GM12891 (cell line): Measurements from ENCODE around the gene ADAMTS19.
"Not testable (repeated sequence)": the region's sequence is repeated elsewhere in the genome, so short reads cannot be mapped to it uniquely, and the experiment has no call there.

Source experiments
- DNase-seq: peaks from one replicate; pipeline ENCODE4 v3.0.0; 2011; ENCODE audit warnings: low spot score; ENCODE audit not compliant: insufficient read length
- FAIRE-seq: peaks from 2 replicates; lab custom pipeline; 2011; peaks lifted over from hg19 to GRCh38; lab: Jason Lieb, UNC
- PAX5 ChIP-seq: IDR thresholded peaks from 2 replicates; pipeline ENCODE4 v1.6.1; 2011; ENCODE audit warnings: low read length, moderate library complexity, mild to moderate bottlenecking; ENCODE audit not compliant: insufficient read depth, severe bottlenecking
- POLR2A ChIP-seq: IDR thresholded peaks from 2 replicates; pipeline ENCODE4 v1.6.1; 2011; ENCODE audit warnings: low read depth, low read length, control low read depth
- POLR2AphosphoS5 ChIP-seq: IDR thresholded peaks from 2 replicates; pipeline ENCODE4 v1.6.1; 2011; ENCODE audit warnings: low read depth, low read length, control low read depth
- POU2F2 ChIP-seq: IDR thresholded peaks from 2 replicates; pipeline ENCODE4 v1.6.1; 2011; ENCODE audit warnings: low read depth, mild to moderate bottlenecking, control low read depth, low read length, moderate library complexity
- SPI1 ChIP-seq: IDR thresholded peaks from 2 replicates; pipeline ENCODE4 v1.6.1; 2011; ENCODE audit warnings: low read depth, low read length, control low read depth
- TAF1 ChIP-seq: IDR thresholded peaks from 2 replicates; pipeline ENCODE4 v1.6.1; 2011; ENCODE audit warnings: low read depth, low read length, control low read depth

The ADAMTS19 gene

GRCh38 chr5:129569295-129569694 lies 109.2 kb downstream of the ADAMTS19 start:
- no peak for FAIRE-seq
- DNase-seq: no peak
- TF ChIP-seq PAX5: no peak
- TF ChIP-seq POLR2A: no peak
- no peak for TF ChIP-seq POLR2AphosphoS5
- TF ChIP-seq TAF1: no peak
- TF ChIP-seq POU2F2: no peak
- no peak for TF ChIP-seq SPI1

GRCh38 chr5:129572060-129572459 lies 112.0 kb downstream of the ADAMTS19 start:
- TF ChIP-seq POLR2AphosphoS5 (no peak), TAF1 (no peak), POU2F2 (no peak), POLR2A (no peak), SPI1 (no peak), PAX5 (no peak)
- FAIRE-seq (no peak), DNase-seq (no peak)

- DNase-seq, FAIRE-seq: not testable (repeated sequence)
Measured at GRCh38 chr5:129584496-129584895, 124.4 kb downstream of the ADAMTS19 start.

- FAIRE-seq (no peak), DNase-seq (no peak)
- TF ChIP-seq TAF1: no peak
- TF ChIP-seq SPI1: no peak
- no peak for TF ChIP-seq POLR2AphosphoS5
- TF ChIP-seq POU2F2: no peak
- no peak for TF ChIP-seq PAX5
- no peak for TF ChIP-seq POLR2A
Measured at GRCh38 chr5:129591508-129592160, 131.5 kb downstream of the ADAMTS19 start.

GRCh38 chr5:129593525-129593924 lies 133.4 kb downstream of the ADAMTS19 start:
- no peak for FAIRE-seq
- DNase-seq: no peak
- TF ChIP-seq POU2F2: no peak
- no peak for TF ChIP-seq PAX5
- no peak for TF ChIP-seq POLR2A
- no peak for TF ChIP-seq TAF1
- no peak for TF ChIP-seq SPI1
- TF ChIP-seq POLR2AphosphoS5: no peak

GRCh38 chr5:129601576-129601975 lies 141.5 kb downstream of the ADAMTS19 start:
- DNase-seq: no peak
- no peak for TF ChIP-seq POU2F2
- FAIRE-seq: no peak

GRCh38 chr5:129608350-129608749 lies 148.3 kb downstream of the ADAMTS19 start:
- FAIRE-seq: no peak
- no peak for DNase-seq
- TF ChIP-seq SPI1 (no peak), POLR2A (no peak)

- FAIRE-seq: no peak
- TF ChIP-seq POLR2AphosphoS5 (no peak), SPI1 (no peak), PAX5 (no peak)
- no peak for DNase-seq
Measured at GRCh38 chr5:129609710-129610109, 149.6 kb downstream of the ADAMTS19 start.

GRCh38 chr5:129616517-129616916 lies 156.4 kb downstream of the ADAMTS19 start:
- no peak for FAIRE-seq
- TF ChIP-seq POU2F2 (no peak), TAF1 (no peak), PAX5 (no peak), POLR2AphosphoS5 (no peak), POLR2A (no peak), SPI1 (no peak)
- DNase-seq: no peak

GRCh38 chr5:129617206-129617605 lies 157.1 kb downstream of the ADAMTS19 start:
- no peak for TF ChIP-seq SPI1
- no peak for TF ChIP-seq POLR2AphosphoS5
- TF ChIP-seq POU2F2: no peak
- no peak for TF ChIP-seq PAX5
- TF ChIP-seq TAF1: no peak
- no peak for TF ChIP-seq POLR2A
- FAIRE-seq: no peak
- no peak for DNase-seq
